SU-DHL-6 (cell line): Measurements from ENCODE around the gene LTA4H.

Experiments
- EZH2phosphoT487 ChIP-seq: fragments of 200-600 bp; sonication (generic), shearing (Covaris generic); conservative IDR thresholded peaks from 2 replicates; pipeline ENCODE4 v1.6.1; 2018; ENCODE audit warnings: mild to moderate bottlenecking, antibody characterized with exemption, low read length, moderate library complexity, mixed read lengths
- TF ChIP-seq, protein P1 (sequence below): fragments of 200-600 bp; sonication (generic); IDR thresholded peaks from one replicate; pipeline ENCODE4 v1.5.1; 2017; ENCODE audit warnings: antibody characterized with exemption, mild to moderate bottlenecking, low read length, moderate library complexity; ENCODE audit not compliant: insufficient read depth, poor library complexity, severe bottlenecking

DNA sequence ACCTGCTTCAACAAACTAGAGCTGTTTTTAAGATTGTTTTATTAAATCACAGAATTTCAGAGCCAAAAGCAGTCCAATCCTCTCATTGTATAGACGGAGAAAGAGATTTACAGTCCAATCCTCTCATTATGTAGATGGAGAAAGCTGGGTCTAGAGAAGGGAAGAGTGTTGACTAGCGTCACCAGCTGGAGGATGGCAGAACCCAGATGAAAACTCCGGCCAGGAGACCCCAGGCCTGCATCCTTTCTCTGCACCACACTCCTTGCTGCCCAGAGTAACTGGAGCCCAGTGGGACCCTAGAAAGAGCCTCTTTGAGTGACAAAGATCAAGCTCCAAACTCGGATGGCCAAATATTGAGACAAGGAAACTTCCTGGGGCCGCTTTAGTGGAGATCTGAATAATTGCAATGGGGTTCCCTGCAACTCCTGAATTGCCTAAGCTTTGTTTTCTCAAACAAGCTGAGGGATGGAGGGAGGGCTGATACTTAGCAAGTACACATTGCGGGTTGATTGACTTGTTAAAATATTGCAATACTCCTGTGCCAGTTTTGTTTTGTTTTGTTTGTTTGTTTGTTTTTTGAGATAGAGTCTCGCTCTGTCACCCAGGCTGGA is 79.7 kb downstream of the LTA4H start:
- TF ChIP-seq, protein P1, sequence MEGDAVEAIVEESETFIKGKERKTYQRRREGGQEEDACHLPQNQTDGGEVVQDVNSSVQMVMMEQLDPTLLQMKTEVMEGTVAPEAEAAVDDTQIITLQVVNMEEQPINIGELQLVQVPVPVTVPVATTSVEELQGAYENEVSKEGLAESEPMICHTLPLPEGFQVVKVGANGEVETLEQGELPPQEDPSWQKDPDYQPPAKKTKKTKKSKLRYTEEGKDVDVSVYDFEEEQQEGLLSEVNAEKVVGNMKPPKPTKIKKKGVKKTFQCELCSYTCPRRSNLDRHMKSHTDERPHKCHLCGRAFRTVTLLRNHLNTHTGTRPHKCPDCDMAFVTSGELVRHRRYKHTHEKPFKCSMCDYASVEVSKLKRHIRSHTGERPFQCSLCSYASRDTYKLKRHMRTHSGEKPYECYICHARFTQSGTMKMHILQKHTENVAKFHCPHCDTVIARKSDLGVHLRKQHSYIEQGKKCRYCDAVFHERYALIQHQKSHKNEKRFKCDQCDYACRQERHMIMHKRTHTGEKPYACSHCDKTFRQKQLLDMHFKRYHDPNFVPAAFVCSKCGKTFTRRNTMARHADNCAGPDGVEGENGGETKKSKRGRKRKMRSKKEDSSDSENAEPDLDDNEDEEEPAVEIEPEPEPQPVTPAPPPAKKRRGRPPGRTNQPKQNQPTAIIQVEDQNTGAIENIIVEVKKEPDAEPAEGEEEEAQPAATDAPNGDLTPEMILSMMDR = no peak
- no peak for TF ChIP-seq EZH2phosphoT487
